ENCODE results near the gene TRMT61A. TPM values are rescaled to one million over a fixed set of nuclear protein-coding genes. Genes with fewer than 3 reads are reported as not detected.

The TRMT61A gene
- total RNA-seq, 1 experiment from 2014 or later = 14.9 TPM

- no TSS peak for BruUV-seq (replicated peaks)
- POLR2A ChIA-PET = interaction anchor here (0.6 to 2.6 kb wide), 2 partner anchors 25 to 27 kb away, joined by 3 to 12 read pairs; no protein-coding TSS in a partner anchor
These were observed 17.1 kb downstream of the TRMT61A start for GRCh38 chr14:103545915-103546651.

More at GRCh38 chr14:103545915-103546651, 17.1 kb downstream of the TRMT61A start:
- H3K9ac ChIP-seq (ENCODE audit: low read length) = no peak overlapping the region
- no peak overlapping the region for H3K27ac ChIP-seq (ENCODE audit: low read depth, low read length)
- no peaks in the 10 kb centered on the region for H3K27me3 ChIP-seq (ENCODE audit: insufficient read depth, low read length)
- H3K4me2 ChIP-seq (ENCODE audit: low read length) = no peak overlapping the region
- no peak for TF ChIP-seq ZBTB33 (IDR thresholded peaks at IDR 0.05; ENCODE audit: extremely low read depth, insufficient replicate concordance, low read length)
- TF ChIP-seq EGR1 (IDR thresholded peaks at IDR 0.05; ENCODE audit: low read depth) = no peak
- TF ChIP-seq FOSL1 (IDR thresholded peaks at IDR 0.05; ENCODE audit: low read depth) = no peak
- no peak for TF ChIP-seq MAX (IDR thresholded peaks at IDR 0.05)
- no peak for TF ChIP-seq SP1 (IDR thresholded peaks at IDR 0.05; ENCODE audit: low read depth)
- no peak for TF ChIP-seq ATF3 (IDR thresholded peaks at IDR 0.05)
- TF ChIP-seq JUND (IDR thresholded peaks at IDR 0.05) = no peak
- no peak for TF ChIP-seq ELF1 (IDR thresholded peaks at IDR 0.05; ENCODE audit: borderline replicate concordance, low read depth)
- TF ChIP-seq ZNF274 (IDR thresholded peaks at IDR 0.05; ENCODE audit: low read depth, low read length) = no peak
- no peak for TF ChIP-seq POLR2AphosphoS5 (IDR thresholded peaks at IDR 0.05; ENCODE audit: low read depth, low read length)
- no peak overlapping the region for H3K4me3 ChIP-seq (replicated peaks in 1 of 2; ENCODE audit: low read depth in 1 of 2, low read length in 2 of 2)
- DNase-seq (ENCODE audit: low read depth, low spot score) (no peak), ATAC-seq (no peak)
- intact Hi-C loops (cut with micrococcal nuclease) = loop anchor here (1.0 kb wide), 2 partner anchors 28 to 46 kb away; no protein-coding TSS in a partner anchor
- H3K9me2 ChIP-seq (ENCODE audit: insufficient read depth) = no peaks in the 10 kb centered on the region
- CTCF ChIA-PET = interaction anchor here (0.6 to 3.1 kb wide), 8 partner anchors 11 to 441 kb away, joined by 3 to 38 read pairs (median 4); partner anchors contain the start of gene CKB
- H3K9me3 ChIP-seq (ENCODE audit: control insufficient read depth in 1 of 2, insufficient read depth in 1 of 2, low read depth in 1 of 2, low read length in 2 of 2) = no peaks in the 10 kb centered on the region
- RAD21 ChIA-PET (ENCODE audit: low non-redundant PET in 1 of 2, low total read pairs in 2 of 2, uncharacterized antibody in 2 of 2, unreplicated experiment in 2 of 2) = interaction anchor here (1.0 to 2.0 kb wide), 3 partner anchors 25 to 27 kb away, joined by 5 to 6 read pairs (median 5); no protein-coding TSS in a partner anchor
- H3K36me3 ChIP-seq (ENCODE audit: control insufficient read depth in 1 of 2, insufficient read depth in 2 of 2, low read length in 2 of 2) = no peaks in the 10 kb centered on the region
- H4K20me1 ChIP-seq (ENCODE audit: insufficient read depth) = no peaks in the 10 kb centered on the region
- no peak overlapping the region for H2AFZ ChIP-seq (ENCODE audit: low read depth, low read length, poor library complexity, severe bottlenecking)
- peaks cover 17 to 31% of the 10 kb centered on the region in 2 experiments for H3K4me1 ChIP-seq (ENCODE audit: control insufficient read depth in 1 of 2, insufficient read depth in 2 of 2, low read length in 2 of 2)
- no peaks in the 10 kb centered on the region for H3K79me2 ChIP-seq (ENCODE audit: insufficient read depth, low read length)
